OCI-LY7 (cell line): ENCODE measurements around the gene ASB2. TPM values are rescaled to one million over a fixed set of nuclear protein-coding genes. Genes with fewer than 3 reads are reported as not detected.

Source experiments
- BruUV-seq: library from RNA; stranded (reverse); fragments of 400-500 nt; replicated peaks from 2 replicates; lab custom pipeline; 2021; lab: Mats Ljungman, UMichigan
- CTCF ChIA-PET: fragments of 300-600 bp; sonication (Branson Sonifier 250); formaldehyde crosslinking; loops from one replicate; lab custom pipeline; 2022; ENCODE audit warnings: antibody characterized with exemption; ENCODE audit not compliant: unreplicated experiment; lab: Charles Lee
- POLR2A ChIA-PET: fragments of 300-600 bp; sonication (Branson Sonifier 250); formaldehyde crosslinking; loops from one replicate; lab custom pipeline; 2022; ENCODE audit warnings: antibody characterized with exemption; lab: Charles Lee
- DNase-seq: peaks from one replicate; pipeline ENCODE4 v3.0.0-alpha.2; 2015; ENCODE audit warnings: low spot score
- H2AFZ ChIP-seq: fragments of 200-600 bp; sonication (generic), shearing (Covaris generic); 2 replicates; pipeline ENCODE4 v1.6.1; 2014; ENCODE audit warnings: mild to moderate bottlenecking, antibody characterized with exemption, low read length, moderate library complexity
- H3K27ac ChIP-seq: fragments of 200-600 bp; sonication (generic); 2 replicates; pipeline ENCODE4 v1.5.1; 2014; ENCODE audit warnings: mixed run types, low read depth, mild to moderate bottlenecking, moderate library complexity, low read length, inconsistent platforms; ENCODE audit not compliant: poor library complexity, severe bottlenecking
- H3K36me3 ChIP-seq: fragments of 200-600 bp; sonication (generic); 2 replicates; pipeline ENCODE4 v1.6.1; 2014; ENCODE audit warnings: mild to moderate bottlenecking, antibody characterized with exemption, low read length, moderate library complexity, mixed read lengths; ENCODE audit not compliant: insufficient read depth
- H3K4me1 ChIP-seq: fragments of 200-600 bp; sonication (generic); 2 replicates; pipeline ENCODE4 v1.5.1; 2014; ENCODE audit warnings: mild to moderate bottlenecking, low read length; ENCODE audit not compliant: insufficient read depth, poor library complexity, severe bottlenecking
- H3K4me2 ChIP-seq: fragments of 200-600 bp; sonication (generic); 2 replicates; pipeline ENCODE4 v1.6.1; 2014; ENCODE audit warnings: mild to moderate bottlenecking, low read length
- H3K4me3 ChIP-seq: fragments of 200-600 bp; sonication (generic); 2 replicates; pipeline ENCODE4 v1.5.1; 2014; ENCODE audit warnings: mild to moderate bottlenecking, low read depth, low read length; ENCODE audit not compliant: poor library complexity, severe bottlenecking
- H3K79me2 ChIP-seq: fragments of 200-600 bp; sonication (generic); 2 replicates; pipeline ENCODE4 v1.6.1; 2016; ENCODE audit warnings: low read depth, mild to moderate bottlenecking, low read length, moderate library complexity, mixed read lengths; ENCODE audit not compliant: insufficient read depth
- H3K9me2 ChIP-seq: fragments of 200-600 bp; sonication (generic); 2 replicates; pipeline ENCODE4 v1.6.1; 2016; ENCODE audit warnings: mild to moderate bottlenecking, low read length, mixed read lengths; ENCODE audit not compliant: insufficient read depth
- H3K9me3 ChIP-seq: fragments of 200-600 bp; sonication (generic); 2 replicates; pipeline ENCODE4 v1.6.1; 2014; ENCODE audit warnings: mild to moderate bottlenecking, mixed run types, low read length, mixed read lengths
- H4K20me1 ChIP-seq: fragments of 200-600 bp; sonication (generic); 2 replicates; pipeline ENCODE4 v1.6.1; 2014; ENCODE audit warnings: mild to moderate bottlenecking, antibody characterized with exemption, low read length, moderate library complexity, mixed read lengths; ENCODE audit not compliant: insufficient read depth
- CTCF ChIP-seq: fragments of 200-600 bp; sonication (generic); conservative IDR thresholded peaks from 2 replicates; pipeline ENCODE4 v1.5.1; 2014; ENCODE audit warnings: mild to moderate bottlenecking, antibody characterized with exemption, low read length, moderate library complexity, mixed read lengths
- EZH2phosphoT487 ChIP-seq: fragments of 200-600 bp; sonication (generic); IDR thresholded peaks from 2 replicates; pipeline ENCODE4 v1.6.1; 2018; ENCODE audit warnings: low read depth, borderline replicate concordance, mild to moderate bottlenecking, mixed run types, antibody characterized with exemption, low read length, moderate library complexity, mixed read lengths
- intact Hi-C: fragments of 100-400 bp; cut with micrococcal nuclease; formaldehyde crosslinking; loops from one replicate; pipeline ENCODE4 v1.10.0; 2022; ENCODE audit not compliant: unreplicated experiment
- total RNA-seq, 2 experiments: library from RNA; depleted of rRNA in 1 of 2; stranded (reverse); fragments of >200 nt in 1 of 2; shearing (Covaris generic) in 1 of 2; gene quantifications; 2 replicates each; pipeline ENCODE4 v1.2.3, GENCODE V29; 2014 to 2022

The ASB2 gene
- total RNA-seq, 2 experiments from 2014 or later = 21.7 to 23.6 TPM

GRCh38 chr14:93940437-93940836, 35.9 kb downstream of the ASB2 start:
- Histone ChIP-seq H3K4me2 (no peak overlapping the region), H3K9me3 (no peaks in the 10 kb centered on the region), H3K9me2 (no peaks in the 10 kb centered on the region), H3K79me2 (no peaks in the 10 kb centered on the region), H3K4me3 (no peak overlapping the region), H3K27ac (no peak overlapping the region), H3K36me3 (peaks cover 36% of the 10 kb centered on the region; the same call in 1 of the 2 replicates), H4K20me1 (no peaks in the 10 kb centered on the region), H2AFZ (no peak overlapping the region), H3K4me1 (peaks cover 6% of the 10 kb centered on the region)
- ChIA-PET POLR2A (interaction anchor here (0.6 to 1.9 kb wide), 6 partner anchors 15 to 61 kb away, joined by 4 to 7 read pairs (median 4); no protein-coding TSS in a partner anchor), CTCF (interaction anchor here (0.6 to 2.3 kb wide), 7 partner anchors 13 to 63 kb away, joined by 3 to 24 read pairs (median 7); no protein-coding TSS in a partner anchor)
- intact Hi-C loops = no loop called here
- no peak for DNase-seq
- BruUV-seq = no TSS peak
- TF ChIP-seq EZH2phosphoT487 (no peak), CTCF (no peak)

GRCh38 chr14:93939304-93940229, 36.8 kb downstream of the ASB2 start:
- no peaks in the 10 kb centered on the region for H3K79me2 ChIP-seq
- DNase-seq = peak; percentile 81
- TF ChIP-seq EZH2phosphoT487 (no peak), CTCF (peak; percentile 86)
- H3K9me3 ChIP-seq = no peaks in the 10 kb centered on the region
- no peaks in the 10 kb centered on the region for H3K9me2 ChIP-seq
- no peak overlapping the region for H3K4me3 ChIP-seq
- no peak overlapping the region for H3K27ac ChIP-seq
- ChIA-PET POLR2A (interaction anchor here (0.6 to 1.9 kb wide), 8 partner anchors 16 to 573 kb away, joined by 3 to 7 read pairs (median 4); no protein-coding TSS in a partner anchor), CTCF (interaction anchor here (0.6 to 2.3 kb wide), 14 partner anchors 13 to 415 kb away, joined by 3 to 24 read pairs (median 4); partner anchors contain the start of gene CCDC197)
- H3K4me1 ChIP-seq = peaks cover 6% of the 10 kb centered on the region
- H2AFZ ChIP-seq = no peak overlapping the region
- BruUV-seq = no TSS peak
- peak overlapping the region; percentile 33; the same call in 1 of the 2 replicates for H3K4me2 ChIP-seq
- H4K20me1 ChIP-seq = no peaks in the 10 kb centered on the region
- H3K36me3 ChIP-seq = peaks cover 39% of the 10 kb centered on the region; the same call in 1 of the 2 replicates
- intact Hi-C loops = loop anchor here (1.0 to 10.0 kb wide), 3 partner anchors 32 to 195 kb away; no protein-coding TSS in a partner anchor
